MM.1S (cell line): ENCODE results near the gene GIPC2.

ENCODE experiments used
- EZH2phosphoT487 ChIP-seq: fragments of 300-600 bp; sonication (generic); IDR thresholded peaks from 2 replicates; pipeline ENCODE4 v1.6.1; 2018; ENCODE audit warnings: antibody characterized with exemption, low read length
- TF ChIP-seq, protein P1 (sequence below): fragments of 300-600 bp; sonication (generic); IDR thresholded peaks from 2 replicates; pipeline ENCODE4 v1.5.1; 2016; ENCODE audit warnings: antibody characterized with exemption, low read length, mixed read lengths

DNA sequence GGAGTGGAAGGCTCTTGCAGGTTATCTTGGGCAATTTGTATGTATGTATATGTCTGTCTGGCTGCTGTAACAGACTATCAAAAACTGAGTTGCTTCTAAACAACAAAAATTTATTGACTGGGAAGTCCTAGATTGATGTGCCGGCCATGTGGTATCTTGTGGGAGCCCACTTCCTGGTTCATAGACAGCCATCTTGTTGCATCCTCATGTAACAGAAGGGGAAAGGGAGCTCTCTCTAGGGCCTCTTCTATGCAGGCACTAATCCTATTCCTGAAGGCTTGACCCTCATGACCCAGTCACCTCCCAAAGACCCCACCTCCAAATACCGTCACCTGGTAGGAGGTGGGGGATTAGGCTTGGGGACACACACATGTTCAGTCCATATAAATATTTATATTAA is 9.2 kb downstream of the GIPC2 start:
- no peak for TF ChIP-seq EZH2phosphoT487
- TF ChIP-seq, protein P1, sequence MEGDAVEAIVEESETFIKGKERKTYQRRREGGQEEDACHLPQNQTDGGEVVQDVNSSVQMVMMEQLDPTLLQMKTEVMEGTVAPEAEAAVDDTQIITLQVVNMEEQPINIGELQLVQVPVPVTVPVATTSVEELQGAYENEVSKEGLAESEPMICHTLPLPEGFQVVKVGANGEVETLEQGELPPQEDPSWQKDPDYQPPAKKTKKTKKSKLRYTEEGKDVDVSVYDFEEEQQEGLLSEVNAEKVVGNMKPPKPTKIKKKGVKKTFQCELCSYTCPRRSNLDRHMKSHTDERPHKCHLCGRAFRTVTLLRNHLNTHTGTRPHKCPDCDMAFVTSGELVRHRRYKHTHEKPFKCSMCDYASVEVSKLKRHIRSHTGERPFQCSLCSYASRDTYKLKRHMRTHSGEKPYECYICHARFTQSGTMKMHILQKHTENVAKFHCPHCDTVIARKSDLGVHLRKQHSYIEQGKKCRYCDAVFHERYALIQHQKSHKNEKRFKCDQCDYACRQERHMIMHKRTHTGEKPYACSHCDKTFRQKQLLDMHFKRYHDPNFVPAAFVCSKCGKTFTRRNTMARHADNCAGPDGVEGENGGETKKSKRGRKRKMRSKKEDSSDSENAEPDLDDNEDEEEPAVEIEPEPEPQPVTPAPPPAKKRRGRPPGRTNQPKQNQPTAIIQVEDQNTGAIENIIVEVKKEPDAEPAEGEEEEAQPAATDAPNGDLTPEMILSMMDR, result no peak
